HepG2 (cell line): ENCODE results near the gene SEZ6L.

Experiments
- GABPA ChIP-seq, 2 experiments: IDR thresholded peaks; 2 replicates each; pipeline ENCODE4 v1.6.1; 2011 to 2016; ENCODE audit warnings: low read depth in 2 of 2, low read length in 1 of 2, missing biosample characterization in 1 of 2, missing genetic modification characterization in 1 of 2
- JUNB ChIP-seq: sonication (generic); formaldehyde crosslinking; IDR thresholded peaks from 2 replicates; pipeline ENCODE4 v1.8.0; 2022; ENCODE audit warnings: missing genetic modification reagents, mild to moderate bottlenecking, borderline replicate concordance
- MYNN ChIP-seq: sonication (generic); formaldehyde crosslinking; IDR thresholded peaks from 2 replicates; pipeline ENCODE4 v1.4.0; 2020; ENCODE audit warnings: mild to moderate bottlenecking, low read depth, missing genetic modification reagents
- RBFOX2 ChIP-seq: fragments of 200-400 bp; formaldehyde crosslinking; IDR thresholded peaks from 2 replicates; pipeline ENCODE4 v1.6.1; 2017; ENCODE audit warnings: low read depth, mild to moderate bottlenecking, low read length
- SALL2 ChIP-seq: sonication (generic); formaldehyde crosslinking; IDR thresholded peaks from 2 replicates; pipeline ENCODE4 v1.8.1; 2023; ENCODE audit warnings: mild to moderate bottlenecking, missing genetic modification reagents, inconsistent platforms
- SCMH1 ChIP-seq: sonication (generic); formaldehyde crosslinking; IDR thresholded peaks from 2 replicates; pipeline ENCODE4 v1.9.0; 2021; ENCODE audit warnings: missing genetic modification reagents, mild to moderate bottlenecking, borderline replicate concordance
- TEAD2 ChIP-seq: sonication (generic); formaldehyde crosslinking; IDR thresholded peaks from 2 replicates; pipeline ENCODE4 v1.9.0; 2021; ENCODE audit warnings: missing genetic modification reagents
- ZNF260 ChIP-seq: sonication (generic); formaldehyde crosslinking; IDR thresholded peaks from 2 replicates; pipeline ENCODE4 v1.4.0; 2020; ENCODE audit warnings: missing genetic modification reagents, low read depth, mild to moderate bottlenecking, borderline replicate concordance
- TF ChIP-seq, protein P1 (sequence below): IDR thresholded peaks from 2 replicates; pipeline ENCODE4 v1.6.1; 2016; ENCODE audit warnings: mild to moderate bottlenecking, missing biosample characterization, missing genetic modification reagents

DNA sequence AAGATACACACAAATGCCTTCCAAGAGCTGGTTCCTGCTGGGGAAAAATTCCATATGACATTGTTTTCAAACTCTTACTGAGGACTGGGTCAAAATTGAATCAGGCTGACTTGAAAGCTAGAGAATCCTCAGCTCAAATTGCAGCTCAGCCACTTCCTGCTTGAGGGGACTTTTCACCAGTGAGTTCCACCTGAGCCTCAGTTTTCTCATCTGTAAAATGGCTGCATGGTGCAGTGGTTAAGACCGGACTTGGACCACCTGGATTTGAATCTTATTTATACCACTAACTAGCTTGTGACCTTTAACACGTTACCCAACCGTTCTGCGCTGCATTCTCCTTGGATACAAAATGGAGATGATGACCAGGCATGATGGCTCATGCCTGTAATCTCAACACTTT, 189.9 kb downstream of the SEZ6L start:
- TF ChIP-seq RBFOX2: no peak
- TF ChIP-seq GABPA (IDR thresholded peaks at IDR 0.05; ENCODE audit: low read depth, low read length): no peak
- TF ChIP-seq GABPA (CRISPR knock-in tag; IDR thresholded peaks at IDR 0.05; ENCODE audit: low read depth): no peak
- TF ChIP-seq MYNN (CRISPR knock-in tag): no peak
- no peak for TF ChIP-seq JUNB (CRISPR knock-in tag)
- TF ChIP-seq ZNF260: no peak
- TF ChIP-seq, protein P1, sequence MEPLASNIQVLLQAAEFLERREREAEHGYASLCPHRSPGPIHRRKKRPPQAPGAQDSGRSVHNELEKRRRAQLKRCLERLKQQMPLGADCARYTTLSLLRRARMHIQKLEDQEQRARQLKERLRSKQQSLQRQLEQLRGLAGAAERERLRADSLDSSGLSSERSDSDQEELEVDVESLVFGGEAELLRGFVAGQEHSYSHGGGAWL (CRISPR knock-in tag): no peak
- no peak for TF ChIP-seq TEAD2 (CRISPR knock-in tag)
- TF ChIP-seq SCMH1 (CRISPR knock-in tag): no peak
- TF ChIP-seq SALL2 (CRISPR knock-in tag): no peak
